IMR-90 (cell line): Measurements from ENCODE around the gene GLO1. TPM values are rescaled to one million over a fixed set of nuclear protein-coding genes. Genes with fewer than 3 reads are reported as not detected.

ENCODE experiments used
- ATAC-seq: fragments of 200-7000 bp; cut with Tn5 transposase; 2 replicates; pipeline ENCODE4 v1.9.1; 2020; ENCODE audit warnings: low read depth, mild to moderate bottlenecking, moderate library complexity
- BruUV-seq: library from RNA; stranded (reverse); fragments of 400-500 nt; replicated peaks from 2 replicates; lab custom pipeline; 2021; lab: Mats Ljungman, UMichigan
- CTCF ChIA-PET: fragments of 300-600 bp; formaldehyde crosslinking; extraction: SDS; loops from one replicate; lab custom pipeline; 2021; ENCODE audit warnings: antibody characterized with exemption; lab: Yijun Ruan, JAX
- POLR2A ChIA-PET: fragments of 300-600 bp; sonication (Branson Sonifier 250); formaldehyde crosslinking; loops from one replicate; lab custom pipeline; 2022; ENCODE audit warnings: antibody characterized with exemption; ENCODE audit not compliant: unreplicated experiment; lab: Charles Lee
- DNase-seq: peaks from one replicate; pipeline ENCODE4 v3.0.0; 2013
- H2AFZ ChIP-seq: replicated peaks from 2 replicates; pipeline ENCODE3; 2013; ENCODE audit warnings: low read length, mild to moderate bottlenecking; ENCODE audit not compliant: poor library complexity
- H2AK5ac ChIP-seq: 2 replicates; pipeline ENCODE4 v1.6.1; 2013; ENCODE audit warnings: low read depth, low read length, inconsistent platforms
- H2AK9ac ChIP-seq: replicated peaks from 2 replicates; pipeline ENCODE3; 2013; ENCODE audit warnings: mild to moderate bottlenecking, low read depth, low read length, moderate library complexity; ENCODE audit not compliant: poor library complexity
- H2BK120ac ChIP-seq: 2 replicates; pipeline ENCODE4 v1.6.1; 2013; ENCODE audit warnings: low read depth, low read length, inconsistent platforms
- H2BK15ac ChIP-seq: 3 replicates; pipeline ENCODE4 v1.6.1; 2013; ENCODE audit warnings: low read depth, low read length, inconsistent platforms
- H2BK20ac ChIP-seq: 2 replicates; pipeline ENCODE4 v1.6.1; 2013; ENCODE audit warnings: low read depth, mild to moderate bottlenecking, inconsistent platforms, low read length, moderate library complexity
- H2BK5ac ChIP-seq: 2 replicates; pipeline ENCODE4 v1.6.1; 2013; ENCODE audit warnings: mild to moderate bottlenecking, low read depth, low read length, inconsistent platforms; ENCODE audit not compliant: poor library complexity, severe bottlenecking
- H3K14ac ChIP-seq: replicated peaks from 2 replicates; pipeline ENCODE4 v1.6.1; 2013; ENCODE audit warnings: low read depth, low read length, inconsistent platforms
- H3K18ac ChIP-seq: 2 replicates; pipeline ENCODE4 v1.6.1; 2013; ENCODE audit warnings: low read depth, low read length, control low read depth
- H3K23ac ChIP-seq: 2 replicates; pipeline ENCODE4 v1.6.1; 2013; ENCODE audit warnings: low read depth, low read length, inconsistent platforms
- H3K27ac ChIP-seq: 2 replicates; pipeline ENCODE4 v1.5.1; 2013; ENCODE audit warnings: mild to moderate bottlenecking, control low read depth, low read length; ENCODE audit not compliant: insufficient read depth
- H3K27me3 ChIP-seq: 2 replicates; pipeline ENCODE4 v1.6.1; 2013; ENCODE audit warnings: low read length; ENCODE audit not compliant: control insufficient read depth, insufficient read depth
- H3K36me3 ChIP-seq: 2 replicates; pipeline ENCODE4 v1.6.1; 2013; ENCODE audit warnings: low read length, mixed read lengths; ENCODE audit not compliant: control insufficient read depth, insufficient read depth
- H3K4ac ChIP-seq: 2 replicates; pipeline ENCODE4 v1.6.1; 2013; ENCODE audit warnings: low read depth, low read length, inconsistent platforms
- H3K4me1 ChIP-seq: 2 replicates; pipeline ENCODE4 v1.6.1; 2013; ENCODE audit warnings: low read length, mixed read lengths; ENCODE audit not compliant: control insufficient read depth, insufficient read depth
- H3K4me2 ChIP-seq: 2 replicates; pipeline ENCODE4 v1.6.1; 2013; ENCODE audit warnings: low read depth, mild to moderate bottlenecking, control low read depth, low read length, moderate library complexity
- H3K4me3 ChIP-seq: 2 replicates; pipeline ENCODE4 v1.5.1; 2013; ENCODE audit warnings: low read depth, mild to moderate bottlenecking, control low read depth, low read length, moderate library complexity; ENCODE audit not compliant: insufficient read depth
- H3K56ac ChIP-seq: 2 replicates; pipeline ENCODE4 v1.6.1; 2013; ENCODE audit warnings: low read length, inconsistent platforms; ENCODE audit not compliant: insufficient read depth; ENCODE audit errors: extremely low read depth
- H3K79me1 ChIP-seq, 2 experiments: 2 replicates each; pipeline ENCODE4 v1.6.1; 2013; ENCODE audit warnings: low read length in 2 of 2, inconsistent platforms in 1 of 2, low read depth in 1 of 2
- H3K9ac ChIP-seq: 2 replicates; pipeline ENCODE4 v1.6.1; 2013; ENCODE audit warnings: low read depth, low read length, control low read depth
- H3K9me1 ChIP-seq: 2 replicates; pipeline ENCODE4 v1.6.1; 2013; ENCODE audit warnings: low read length, inconsistent platforms; ENCODE audit not compliant: insufficient read depth
- H3K9me3 ChIP-seq: 2 replicates; pipeline ENCODE4 v1.6.1; 2013; ENCODE audit warnings: low read length; ENCODE audit not compliant: control insufficient read depth, insufficient read depth
- H4K20me1 ChIP-seq: 2 replicates; pipeline ENCODE4 v1.6.1; 2013; ENCODE audit warnings: low read length, inconsistent platforms; ENCODE audit not compliant: insufficient read depth
- H4K5ac ChIP-seq: 2 replicates; pipeline ENCODE4 v1.6.1; 2013; ENCODE audit warnings: mild to moderate bottlenecking, low read depth, low read length, control low read depth
- H4K8ac ChIP-seq, 2 experiments: 2 replicates each; pipeline ENCODE4 v1.6.1; 2013; ENCODE audit warnings: low read depth in 2 of 2, low read length in 2 of 2, control low read depth in 1 of 2, inconsistent platforms in 1 of 2
- H4K91ac ChIP-seq: 2 replicates; pipeline ENCODE4 v1.6.1; 2013; ENCODE audit warnings: low read depth, low read length, inconsistent platforms; ENCODE audit not compliant: insufficient read depth
- BHLHE40 ChIP-seq: fragments of 150-350 bp; IDR thresholded peaks from 2 replicates; pipeline ENCODE4 v1.6.1; 2016; ENCODE audit warnings: mild to moderate bottlenecking, low read depth, low read length
- CEBPB ChIP-seq: IDR thresholded peaks from 2 replicates; pipeline ENCODE4 v1.6.1; 2012; ENCODE audit warnings: low read depth, low read length, improper control_type of control experiment
- CHD1 ChIP-seq: IDR thresholded peaks from 2 replicates; pipeline ENCODE4 v1.6.1; 2012; ENCODE audit warnings: low read depth, low read length, improper control_type of control experiment
- CTCF ChIP-seq: conservative IDR thresholded peaks from 2 replicates; pipeline ENCODE4 v1.5.1; 2012; ENCODE audit warnings: mild to moderate bottlenecking, low read depth, low read length, improper control_type of control experiment
- ELK1 ChIP-seq: fragments of 150-350 bp; IDR thresholded peaks from 2 replicates; pipeline ENCODE4 v1.6.1; 2016; ENCODE audit warnings: low read depth, mild to moderate bottlenecking, low read length, moderate library complexity, borderline replicate concordance
- FOS ChIP-seq: fragments of 150-350 bp; IDR thresholded peaks from 2 replicates; pipeline ENCODE4 v1.6.1; 2016; ENCODE audit warnings: low read depth, low read length
- MAFK ChIP-seq: IDR thresholded peaks from 2 replicates; pipeline ENCODE4 v1.6.1; 2012; ENCODE audit warnings: low read depth, low read length, improper control_type of control experiment
- MAZ ChIP-seq: IDR thresholded peaks from 2 replicates; pipeline ENCODE4 v1.6.1; 2012; ENCODE audit warnings: low read depth, mild to moderate bottlenecking, low read length, improper control_type of control experiment, moderate library complexity, borderline replicate concordance
- MXI1 ChIP-seq: IDR thresholded peaks from 2 replicates; pipeline ENCODE4 v1.6.1; 2012; ENCODE audit warnings: low read depth, mild to moderate bottlenecking, low read length, moderate library complexity, borderline replicate concordance
- NFE2L2 ChIP-seq: fragments of 150-350 bp; IDR thresholded peaks from 2 replicates; pipeline ENCODE4 v1.6.1; 2016; ENCODE audit warnings: low read depth, mild to moderate bottlenecking, low read length
- POLR2A ChIP-seq: IDR thresholded peaks from 2 replicates; pipeline ENCODE4 v1.6.1; 2012; ENCODE audit warnings: mild to moderate bottlenecking, low read depth, low read length
- RAD21 ChIP-seq: IDR thresholded peaks from 2 replicates; pipeline ENCODE4 v1.6.1; 2012; ENCODE audit warnings: low read length, improper control_type of control experiment
- RCOR1 ChIP-seq: IDR thresholded peaks from 2 replicates; pipeline ENCODE4 v1.6.1; 2012; ENCODE audit warnings: mild to moderate bottlenecking, low read length, improper control_type of control experiment; ENCODE audit not compliant: insufficient replicate concordance
- RFX5 ChIP-seq: IDR thresholded peaks from 2 replicates; pipeline ENCODE4 v1.8.0; 2012; ENCODE audit warnings: low read depth, mild to moderate bottlenecking, low read length, moderate library complexity
- SMC3 ChIP-seq: fragments of 150-350 bp; IDR thresholded peaks from 2 replicates; pipeline ENCODE4 v1.6.1; 2016; ENCODE audit warnings: low read depth, mild to moderate bottlenecking, antibody characterized with exemption, low read length, moderate library complexity
- USF2 ChIP-seq: fragments of 150-350 bp; IDR thresholded peaks from 2 replicates; pipeline ENCODE4 v1.6.1; 2017; ENCODE audit warnings: mild to moderate bottlenecking, antibody characterized with exemption, low read length, low read depth
- WGBS, 2 experiments: methylation state at CpG; one replicate each; pipeline versions ENCODE4 v1.1.5 to v1.1.7; 2013; ENCODE audit warnings: missing lambda C conversion rate in 2 of 2; ENCODE audit not compliant: insufficient read length in 1 of 2; ENCODE audit errors: extremely low coverage in 2 of 2; 5-methylcytosine and 5-hydroxymethylcytosine counted together
- dilution Hi-C: fragments of 300-500 bp; cut with HindIII; formaldehyde crosslinking; loops from one replicate; pipeline ENCODE4 v1.14.3; 2018; ENCODE audit warnings: low sequenced_read_pairs; ENCODE audit not compliant: unreplicated experiment
- in situ Hi-C: fragments of 300-500 bp; cut with MboI; formaldehyde crosslinking; loops from 3 replicates; pipeline ENCODE4 v1.14.3; 2019; ENCODE audit warnings: low sequenced_read_pairs, inconsistent platforms, mixed read lengths
- intact Hi-C: fragments of 100-400 bp; cut with micrococcal nuclease; formaldehyde crosslinking; loops from 2 replicates; pipeline ENCODE4 v1.10.0; 2022
- polyA plus RNA-seq, 3 experiments: library from polyadenylated mRNA; depleted of rRNA; stranded (reverse); fragments of >200 nt; gene quantifications; 2 replicates each; pipeline ENCODE4 v1.2.3, GENCODE V29; 2012; ENCODE audit warnings: low replicate concordance in 1 of 3
- total RNA-seq: library from RNA; depleted of rRNA; stranded (reverse); fragments of >200 nt; gene quantifications from 2 replicates; pipeline ENCODE4 v1.2.3, GENCODE V29; 2012

Gene GLO1
- total and polyA plus RNA-seq, 2 of the 4 experiments (the other 2 are of a cell fraction) = 65.1 to 111 TPM

GRCh38 chr6:38713812-38714211, 10.9 kb upstream of the GLO1 start:
- TF ChIP-seq BHLHE40 (no peak), SMC3 (no peak), RCOR1 (no peak), MAFK (no peak), NFE2L2 (no peak), CTCF (no peak), CHD1 (no peak), RFX5 (no peak), FOS (no peak), MAZ (no peak), CEBPB (no peak), POLR2A (no peak), USF2 (no peak), RAD21 (no peak), MXI1 (no peak), ELK1 (no peak)
- dilution Hi-C loops = no loop called here

More at GRCh38 chr6:38713812-38714211, 10.9 kb upstream of the GLO1 start:
- Histone ChIP-seq H3K36me3 (no peaks in the 10 kb centered on the region), H3K9ac (no peak overlapping the region), H4K20me1 (no peaks in the 10 kb centered on the region), H3K79me1 (no peaks in the 10 kb centered on the region), H3K4me3 (no peak overlapping the region), H3K27ac (no peak overlapping the region), H2AFZ (no peak overlapping the region), H3K4me1 (no peaks in the 10 kb centered on the region), H2BK5ac (no peak overlapping the region), H4K5ac (no peak overlapping the region), H3K56ac (no peak overlapping the region), H3K14ac (no peak overlapping the region), H3K4me2 (no peak overlapping the region), H3K9me3 (no peaks in the 10 kb centered on the region), H2BK15ac (no peak overlapping the region), H3K9me1 (no peaks in the 10 kb centered on the region), H3K27me3 (peaks cover 25% of the 10 kb centered on the region), H4K91ac (no peak overlapping the region), H2BK20ac (no peak overlapping the region), H4K8ac (no peak overlapping the region), H3K18ac (no peak overlapping the region), H3K4ac (no peak overlapping the region), H3K23ac (no peak overlapping the region), H2AK5ac (no peak overlapping the region), H2BK120ac (no peak overlapping the region), H2AK9ac (no peak overlapping the region)
- in situ Hi-C loops = no loop called here
- ChIA-PET CTCF (no interaction called here), POLR2A (no interaction called here)
- no peak for ATAC-seq
- no TSS peak for BruUV-seq
- no peak for DNase-seq
- no CpG with 5 or more reads among the region's 6 CpGs for WGBS, 2 experiments
- intact Hi-C loops = no loop called here
